Stimulated activated CD8-positive, alpha-beta memory T cell treated with anti-CD3 and anti-CD28 coated beads, Interleukin-4, amount 100 ng/mL, for 1 hour (primary cell): ENCODE data around the gene C10orf143.
A peak's percentile ranks its signal among the peaks of the same experiment; 100 is the strongest.
"Not testable (repeated sequence)": the region's sequence is repeated elsewhere in the genome, so short reads cannot be mapped to it uniquely, and the experiment has no call there.

Experiments used
- DNase-seq, 2 donors: peaks; one replicate each; pipeline ENCODE4 v3.0.0-alpha.2; 2020; ENCODE audit warnings: low read depth in 2 of 2, low spot score in 1 of 2

The C10orf143 gene

DNA sequence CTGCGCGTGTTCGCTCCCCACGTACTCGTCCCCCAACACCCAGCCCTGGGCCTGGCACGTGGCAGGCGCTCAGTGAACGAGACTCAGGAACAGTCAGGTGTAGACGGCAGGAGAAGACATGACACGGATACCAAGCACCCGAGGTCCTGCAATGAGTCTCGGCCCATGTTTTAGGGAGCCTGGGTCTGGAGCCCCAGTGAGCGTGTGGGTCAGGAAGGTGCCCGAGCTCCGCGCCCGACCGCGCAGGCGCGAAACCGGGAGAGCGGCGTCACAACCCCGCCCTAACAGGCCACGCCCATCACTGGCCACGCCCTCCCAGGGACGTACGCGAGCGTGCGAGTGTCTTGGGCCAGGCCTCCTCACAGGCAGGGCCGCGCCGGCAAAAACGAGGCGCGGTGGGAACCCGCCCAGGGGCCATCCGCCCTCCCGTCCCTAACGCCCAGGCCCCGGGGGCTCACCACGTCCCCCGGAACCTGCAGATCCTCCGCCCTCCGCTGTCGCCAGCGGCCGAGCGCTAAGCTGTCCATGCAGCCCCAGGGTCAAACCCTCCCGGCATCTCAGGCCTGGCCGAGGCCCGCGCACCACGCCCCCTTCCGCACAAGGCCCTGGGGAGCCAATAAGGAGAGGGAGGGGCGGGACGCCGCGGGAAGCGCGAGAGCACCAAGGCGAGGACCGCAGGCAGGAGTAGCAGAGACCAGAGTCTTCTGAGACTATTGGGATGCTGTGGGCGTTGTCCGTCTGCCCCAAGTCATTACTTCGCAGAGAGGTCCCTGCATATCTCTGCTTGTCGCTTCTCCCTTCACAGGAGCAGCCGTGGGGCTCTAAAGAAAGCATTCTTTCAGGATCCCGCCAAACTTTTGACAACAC is at the start of gene C10orf143:
C10orf143 (minus strand) TSS at position 585 of the 867 bp plus-strand sequence; CDS start at position 527, 58 bp downstream.
- peak; percentile 98 for DNase-seq

GRCh38 chr10:130159192-130159794 is 48.7 kb upstream of the C10orf143 start:
- DNase-seq: no peak

- DNase-seq: no peak
Observed at GRCh38 chr10:130146042-130146441, 35.4 kb upstream of the C10orf143 start.

DNA sequence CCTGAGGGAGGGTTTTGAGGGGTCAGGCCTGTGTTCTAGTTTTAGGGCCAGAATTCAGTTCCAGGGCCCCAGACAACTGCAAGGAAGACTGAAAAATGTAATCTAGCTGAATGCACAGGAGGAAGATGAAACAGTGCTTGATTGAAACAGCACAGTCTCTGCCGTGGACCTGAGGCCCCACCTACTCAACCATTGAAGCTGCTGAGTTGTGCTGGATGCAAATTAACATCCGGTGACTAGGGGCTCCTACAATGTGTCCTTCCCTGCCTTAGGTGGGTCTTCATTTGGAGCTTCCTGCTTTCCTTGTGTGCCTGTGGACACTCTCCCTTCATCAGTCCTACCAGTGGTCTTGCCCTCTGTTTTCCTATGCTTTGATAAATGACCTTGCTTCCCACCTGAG is 31.2 kb upstream of the C10orf143 start:
- no peak for DNase-seq

GRCh38 chr10:130141460-130141859 is 30.8 kb upstream of the C10orf143 start:
- DNase-seq: no peak

- no peak for DNase-seq
Observed at GRCh38 chr10:130141038-130141437, 30.4 kb upstream of the C10orf143 start.

- DNase-seq: no peak
Observed at GRCh38 chr10:130140425-130140824, 29.8 kb upstream of the C10orf143 start.

DNA sequence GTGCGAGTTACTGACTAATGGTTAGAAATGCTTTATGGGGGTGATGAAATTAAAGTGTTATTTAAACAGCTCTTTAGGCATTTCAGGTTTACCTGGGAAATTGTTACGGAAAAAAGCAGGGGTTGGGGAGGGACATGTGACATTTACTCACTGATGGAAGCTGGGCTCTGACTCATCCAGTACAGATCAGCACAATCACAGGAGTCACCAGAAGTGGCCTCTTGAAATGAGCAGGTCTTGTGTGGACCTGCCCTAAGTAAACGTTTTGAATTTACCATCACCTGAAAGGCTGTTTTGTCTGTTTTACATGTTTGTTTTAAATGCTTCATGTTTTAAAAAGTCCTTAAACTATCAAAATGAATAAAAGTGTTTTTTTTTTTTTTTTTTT is 27.8 kb upstream of the C10orf143 start:
- DNase-seq: no peak

DNA sequence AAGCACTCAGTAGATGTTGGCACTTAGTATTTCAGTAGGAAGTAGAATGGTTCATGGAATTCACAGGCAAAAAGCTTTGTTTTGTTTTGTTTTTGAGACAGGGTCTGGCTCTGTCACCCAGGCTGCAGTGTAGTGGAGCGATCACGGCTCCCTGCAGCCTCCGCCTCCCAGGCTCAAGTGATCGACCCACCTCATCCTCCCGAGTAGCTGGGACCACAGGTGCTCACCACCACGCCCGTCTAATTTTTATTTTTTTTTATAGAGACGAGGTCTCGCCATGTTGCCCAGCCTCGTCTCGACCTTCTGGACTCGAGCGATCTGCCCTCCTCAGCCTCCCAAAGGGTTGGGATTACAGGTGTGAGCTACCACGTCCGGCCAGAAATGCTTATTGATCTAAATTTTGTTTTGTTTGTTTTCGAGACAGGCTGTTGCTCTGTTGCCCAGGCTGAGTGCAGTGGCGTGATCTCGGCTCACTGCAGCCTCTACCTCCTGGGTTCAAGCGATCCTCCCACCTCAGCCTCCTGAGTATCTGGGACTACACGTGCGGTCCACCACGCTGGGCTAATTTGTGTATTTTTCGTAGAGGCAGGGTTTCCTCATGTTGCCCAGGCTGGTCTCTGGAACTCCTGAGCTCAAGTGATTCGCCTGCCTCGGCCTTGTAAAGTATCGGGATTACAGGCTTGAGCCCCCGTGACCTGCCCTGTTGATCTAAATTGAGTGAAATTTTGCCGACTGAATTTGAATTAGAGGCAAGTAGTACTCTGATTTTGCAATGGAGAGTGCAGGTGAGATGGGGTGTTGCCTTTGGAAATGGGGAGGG is 27.2 kb upstream of the C10orf143 start:
- DNase-seq: no peak

DNA sequence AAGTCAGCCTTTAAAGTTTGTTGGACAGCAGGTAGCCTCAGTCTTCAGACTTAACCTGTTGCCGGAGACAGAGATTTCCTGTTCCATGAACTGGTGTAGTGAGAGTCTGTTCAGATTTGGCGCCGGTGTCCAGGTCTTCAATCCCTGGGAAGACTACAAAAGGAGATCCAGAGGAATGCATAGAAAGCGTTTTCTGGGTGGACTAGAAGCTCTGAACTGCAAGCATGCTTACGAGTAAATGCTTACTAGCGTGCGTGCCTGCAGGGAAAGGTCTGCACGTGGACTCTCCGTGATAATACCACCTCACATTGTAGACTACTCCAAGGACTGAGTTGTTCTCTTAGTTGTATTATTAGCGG is 26.4 kb upstream of the C10orf143 start:
- DNase-seq: no peak

GRCh38 chr10:130136226-130137089 is 25.8 kb upstream of the C10orf143 start, which contains the start of gene GLRX3:
TSS of gene GLRX3 (plus strand) at chr10:130136391. CDS start at chr10:130136421, 30 bp downstream.
- DNase-seq: peak; percentile 71 to 79

DNA sequence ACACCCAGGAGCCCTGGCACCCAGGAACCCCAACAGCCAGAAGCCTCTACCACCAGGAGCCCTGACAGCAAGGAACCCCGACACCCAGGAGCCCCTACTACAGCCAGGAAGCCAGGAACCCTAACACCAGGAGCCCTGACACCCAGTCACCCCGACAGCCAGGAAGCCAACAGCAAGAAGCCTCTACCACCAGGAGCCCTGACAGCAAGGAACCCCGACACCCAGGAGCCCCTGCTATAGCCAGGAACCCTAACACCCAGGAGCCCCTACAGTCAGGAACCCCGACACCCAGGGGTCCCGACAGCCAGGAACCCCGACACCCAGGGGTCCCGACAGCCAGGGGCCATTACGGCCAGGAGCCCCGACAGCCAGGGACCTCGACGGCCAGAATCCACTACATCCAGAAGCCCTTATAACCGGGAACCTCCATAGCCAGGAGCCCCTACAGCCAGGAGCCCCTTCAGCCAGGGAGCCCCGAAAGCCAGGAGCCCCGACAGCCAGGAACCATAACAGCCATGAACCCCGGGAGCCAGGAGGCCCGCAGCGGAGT is 25.1 kb upstream of the C10orf143 start:
- no peak for DNase-seq

DNA sequence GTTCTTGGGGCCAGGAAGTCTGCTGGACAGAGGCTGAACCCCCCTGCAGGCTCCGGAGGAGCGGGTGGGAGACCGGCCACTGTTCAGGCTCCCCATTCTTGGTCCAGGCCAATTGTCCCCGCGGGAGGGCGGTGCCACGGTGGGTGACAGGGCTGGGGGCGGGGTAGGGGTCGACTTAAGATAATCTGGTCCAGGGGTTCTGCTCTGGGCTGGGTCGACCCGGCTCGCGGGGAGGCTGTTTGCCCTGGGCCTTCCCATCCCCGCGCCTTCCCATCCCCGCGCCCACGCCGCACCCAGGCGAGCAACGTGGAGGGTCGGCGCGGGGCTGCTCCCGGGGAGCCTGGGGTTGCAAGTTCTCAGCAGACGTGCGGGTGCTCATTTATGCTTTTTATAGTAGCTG is 18.3 kb upstream of the C10orf143 start:
- DNase-seq: no peak

DNA sequence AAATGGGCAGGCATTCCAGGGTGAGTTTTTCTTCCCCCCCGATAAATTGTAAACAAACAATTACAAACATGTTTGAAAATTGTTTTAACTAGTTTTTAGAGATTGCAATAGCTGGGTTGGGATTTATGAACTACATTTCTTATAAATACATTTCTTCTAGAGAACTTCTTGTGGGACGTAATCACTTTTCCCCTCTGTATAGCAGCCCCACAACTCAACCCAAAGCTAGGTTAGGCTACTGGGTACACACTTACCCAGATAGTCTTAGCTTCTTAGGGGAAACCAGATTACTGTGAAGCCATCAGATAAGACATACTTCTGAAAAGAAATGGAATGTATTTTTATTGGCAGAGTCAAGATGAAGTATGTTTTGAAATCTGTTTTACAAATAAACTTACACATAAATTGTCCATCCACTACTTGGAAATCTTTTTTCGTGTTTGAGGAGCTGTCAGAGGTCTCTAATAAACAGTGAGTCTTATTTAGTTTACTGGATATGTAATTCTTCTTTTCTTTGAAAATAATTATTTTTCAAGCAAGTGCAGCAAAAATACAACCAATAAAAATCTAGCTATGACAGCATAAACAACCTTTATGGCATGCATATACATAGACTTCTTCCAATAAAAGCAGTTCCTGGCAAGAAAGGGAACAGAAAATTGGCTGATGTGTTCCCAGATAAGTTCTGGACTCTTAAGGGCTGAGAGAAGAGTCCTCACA is 17.6 kb upstream of the C10orf143 start:
- DNase-seq: no peak

GRCh38 chr10:130127364-130128061 is 16.9 kb upstream of the C10orf143 start:
- DNase-seq: no peak

DNA sequence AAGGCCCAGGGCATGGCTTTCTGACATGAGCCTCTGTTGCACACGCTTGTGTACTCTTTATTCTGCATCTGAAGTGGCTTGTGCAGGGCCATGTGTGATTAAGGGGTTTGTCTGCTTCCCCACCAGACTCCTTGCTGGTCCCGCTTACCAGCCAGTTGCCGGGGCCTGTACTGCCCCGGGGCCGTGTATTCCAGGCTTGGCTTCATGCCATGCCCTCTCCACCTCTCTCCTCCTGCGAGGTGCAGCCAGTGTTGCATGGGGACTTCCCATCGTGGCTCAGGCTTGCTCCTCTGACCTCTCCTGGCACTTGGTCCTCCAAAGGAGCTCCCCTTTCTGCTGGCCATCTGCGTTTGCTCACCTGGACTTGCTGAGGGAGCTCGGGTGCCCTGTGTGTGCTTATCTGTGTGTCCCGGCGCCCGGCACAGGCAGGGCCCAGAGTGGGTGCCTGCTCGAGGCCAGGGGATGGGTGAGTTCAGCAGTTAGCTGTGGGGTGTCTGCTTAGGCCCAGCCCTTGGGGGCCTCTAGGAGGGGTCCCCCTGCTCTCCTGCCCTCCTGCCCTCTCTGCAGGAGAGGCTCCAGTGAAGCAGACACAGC is 11.0 kb upstream of the C10orf143 start:
- DNase-seq: no peak

GRCh38 chr10:130117535-130117934 is 6.9 kb upstream of the C10orf143 start:
- not testable (repeated sequence) for DNase-seq

GRCh38 chr10:130116942-130117341 is 6.3 kb upstream of the C10orf143 start:
- DNase-seq: not testable (repeated sequence)

DNA sequence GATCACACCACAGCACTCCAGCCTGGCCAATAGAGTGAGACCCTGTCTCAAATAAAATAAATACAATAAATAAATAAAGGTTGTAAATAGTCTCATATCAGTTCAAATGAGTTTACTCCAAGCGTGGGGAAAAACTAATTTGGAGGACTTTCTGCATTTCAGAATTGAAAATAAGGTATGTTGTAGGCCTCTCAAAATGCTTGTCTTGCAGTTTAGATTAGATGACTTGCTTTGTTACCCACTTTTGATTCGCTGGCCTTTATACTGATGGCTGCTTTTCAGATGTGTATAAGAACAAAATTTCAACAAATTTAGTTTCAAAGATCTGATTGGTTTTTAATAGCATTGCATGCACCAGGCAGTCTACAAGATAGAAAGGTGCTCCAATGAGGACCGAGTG is 2.2 kb upstream of the C10orf143 start:
- no peak for DNase-seq
